DOHH2 (cell line): ENCODE results near the gene AP3B1.

Experiments used
- EZH2phosphoT487 ChIP-seq: fragments of 200-600 bp; sonication (generic); IDR thresholded peaks from 2 replicates; pipeline ENCODE4 v1.6.1; 2017; ENCODE audit warnings: borderline replicate concordance, mild to moderate bottlenecking, antibody characterized with exemption, low read length, moderate library complexity, mixed read lengths
- TF ChIP-seq, protein P1 (sequence below): fragments of 200-600 bp; sonication (generic); IDR thresholded peaks from one replicate; pipeline ENCODE4 v1.5.1; 2014; ENCODE audit warnings: antibody characterized with exemption, mild to moderate bottlenecking, low read depth, low read length; ENCODE audit not compliant: poor library complexity, severe bottlenecking

DNA sequence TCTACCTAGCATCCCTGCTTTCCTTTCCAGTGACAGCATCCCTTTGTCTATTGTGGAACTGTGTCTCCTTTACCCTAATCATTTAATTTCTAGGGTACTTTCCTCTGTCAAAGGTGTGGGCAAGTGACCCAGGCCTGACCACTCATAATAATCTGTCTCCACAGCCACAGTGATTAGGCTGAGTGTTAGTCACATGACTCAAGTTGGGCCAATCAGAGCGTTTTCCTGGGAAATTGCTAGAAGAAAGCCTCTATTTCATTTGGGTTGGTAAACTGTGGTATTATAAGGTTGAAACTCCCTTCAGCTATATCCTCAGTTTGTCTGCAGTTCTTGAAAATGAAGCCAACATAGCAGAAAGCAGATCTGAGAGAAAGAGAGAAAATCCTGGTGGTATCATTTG, 14.2 kb upstream of the AP3B1 start:
- TF ChIP-seq, protein P1, sequence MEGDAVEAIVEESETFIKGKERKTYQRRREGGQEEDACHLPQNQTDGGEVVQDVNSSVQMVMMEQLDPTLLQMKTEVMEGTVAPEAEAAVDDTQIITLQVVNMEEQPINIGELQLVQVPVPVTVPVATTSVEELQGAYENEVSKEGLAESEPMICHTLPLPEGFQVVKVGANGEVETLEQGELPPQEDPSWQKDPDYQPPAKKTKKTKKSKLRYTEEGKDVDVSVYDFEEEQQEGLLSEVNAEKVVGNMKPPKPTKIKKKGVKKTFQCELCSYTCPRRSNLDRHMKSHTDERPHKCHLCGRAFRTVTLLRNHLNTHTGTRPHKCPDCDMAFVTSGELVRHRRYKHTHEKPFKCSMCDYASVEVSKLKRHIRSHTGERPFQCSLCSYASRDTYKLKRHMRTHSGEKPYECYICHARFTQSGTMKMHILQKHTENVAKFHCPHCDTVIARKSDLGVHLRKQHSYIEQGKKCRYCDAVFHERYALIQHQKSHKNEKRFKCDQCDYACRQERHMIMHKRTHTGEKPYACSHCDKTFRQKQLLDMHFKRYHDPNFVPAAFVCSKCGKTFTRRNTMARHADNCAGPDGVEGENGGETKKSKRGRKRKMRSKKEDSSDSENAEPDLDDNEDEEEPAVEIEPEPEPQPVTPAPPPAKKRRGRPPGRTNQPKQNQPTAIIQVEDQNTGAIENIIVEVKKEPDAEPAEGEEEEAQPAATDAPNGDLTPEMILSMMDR: no peak
- TF ChIP-seq EZH2phosphoT487: no peak
